Activated CD4-positive, alpha-beta T cell treated with anti-CD3 and anti-CD28 coated beads for 1 hour (primary cell): ENCODE results near the gene CBX5.
A peak's percentile ranks its signal among the peaks of the same experiment; 100 is the strongest.
"Not testable (repeated sequence)": the region's sequence is repeated elsewhere in the genome, so short reads cannot be mapped to it uniquely, and the experiment has no call there.

Experiments used
- DNase-seq: peaks from one replicate; pipeline ENCODE4 v3.0.0-alpha.2; 2020

Gene CBX5

DNA sequence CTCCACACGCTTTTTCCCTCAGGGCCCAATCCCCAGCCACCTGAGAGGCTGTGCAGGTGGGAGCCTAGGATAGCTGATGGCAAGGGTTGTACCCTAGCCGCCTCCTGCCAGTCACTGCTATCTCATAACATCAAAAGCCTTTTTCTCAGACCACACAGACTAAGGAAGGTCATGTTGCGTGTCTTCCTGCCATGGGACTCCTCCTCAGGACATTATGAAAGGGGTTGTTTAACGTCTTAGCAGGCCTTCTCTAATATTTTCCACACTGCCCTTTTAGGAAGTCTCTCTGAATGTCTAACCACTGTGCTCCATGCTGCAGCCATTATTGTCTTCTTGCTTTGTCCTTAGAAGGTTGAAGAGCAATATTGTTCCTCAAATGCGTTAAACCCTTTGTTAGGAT, 83.5 kb downstream of the CBX5 start:
- DNase-seq = no peak

GRCh38 chr12:54195737-54196347, 84.1 kb downstream of the CBX5 start:
- DNase-seq = no peak

GRCh38 chr12:54195080-54195736, 84.7 kb downstream of the CBX5 start:
- no peak for DNase-seq

- DNase-seq = not testable (repeated sequence)
Observed at GRCh38 chr12:54194611-54195010, 85.3 kb downstream of the CBX5 start.

DNA sequence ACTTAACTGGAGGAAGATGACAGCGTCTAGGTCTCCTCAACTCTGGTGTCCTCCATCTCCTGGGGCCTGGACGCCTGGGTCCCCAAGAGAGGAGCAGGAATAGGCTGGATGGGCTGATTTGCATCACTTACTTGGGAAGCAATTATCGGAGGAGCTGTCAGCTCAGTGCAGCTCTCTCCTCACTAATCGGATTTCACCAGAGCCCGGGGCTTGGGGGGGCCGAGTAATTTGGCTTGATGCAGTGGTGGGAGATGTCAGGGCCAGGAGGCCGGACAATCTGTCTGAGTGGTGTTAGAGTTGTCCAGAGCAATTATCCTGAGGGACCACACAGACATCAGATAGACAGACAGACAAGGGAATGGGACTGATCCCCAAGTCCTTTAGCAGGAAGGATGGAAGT, 86.5 kb downstream of the CBX5 start:
- no peak for DNase-seq

DNA sequence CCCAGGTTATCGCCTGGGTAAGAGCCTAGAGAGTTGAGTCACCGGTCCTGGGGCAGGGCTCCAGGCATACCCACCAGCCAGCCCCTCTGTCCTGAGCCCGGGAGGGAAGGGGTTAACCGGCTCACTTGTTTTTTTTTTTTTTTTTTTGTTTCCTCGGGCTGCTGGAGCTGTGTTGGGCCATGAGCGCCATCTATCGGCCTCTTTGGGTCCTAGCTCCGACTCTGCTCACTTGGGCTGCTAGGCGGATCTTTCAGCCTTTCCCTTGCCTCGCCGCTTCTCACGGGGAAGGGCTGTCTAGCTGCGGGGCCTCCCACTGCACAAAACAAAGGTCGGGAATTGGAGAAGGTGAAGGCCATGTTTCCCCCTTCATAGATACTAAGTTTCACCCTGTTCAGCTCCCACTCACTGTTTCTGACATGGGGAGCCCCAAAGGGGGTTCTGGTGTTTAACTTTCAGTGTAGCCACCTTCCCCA, 88.3 kb downstream of the CBX5 start:
- DNase-seq = peak; percentile 61

GRCh38 chr12:54191126-54191525, 88.8 kb downstream of the CBX5 start:
- DNase-seq = no peak

GRCh38 chr12:54189198-54189539, 90.8 kb downstream of the CBX5 start:
- DNase-seq = no peak

DNA sequence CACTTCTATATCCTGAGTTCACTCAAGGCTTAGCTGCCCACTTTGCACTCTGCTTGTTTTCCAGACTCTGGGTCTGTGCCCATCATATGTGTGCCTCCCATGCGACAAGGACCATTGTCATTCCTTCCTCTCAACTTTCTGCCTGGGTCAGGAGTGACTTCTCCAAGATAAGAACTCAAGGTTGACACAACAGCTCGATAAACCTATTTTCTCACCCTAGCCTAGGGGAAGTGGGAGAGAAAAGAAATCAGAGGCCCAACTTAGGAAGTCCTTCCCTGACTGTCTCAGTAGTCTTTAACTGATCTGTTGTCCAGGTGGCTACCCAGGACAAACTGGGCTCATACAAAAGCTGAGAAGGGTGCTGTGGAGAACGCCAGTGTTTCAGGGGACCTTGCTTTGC, 92.8 kb downstream of the CBX5 start:
- no peak for DNase-seq

DNA sequence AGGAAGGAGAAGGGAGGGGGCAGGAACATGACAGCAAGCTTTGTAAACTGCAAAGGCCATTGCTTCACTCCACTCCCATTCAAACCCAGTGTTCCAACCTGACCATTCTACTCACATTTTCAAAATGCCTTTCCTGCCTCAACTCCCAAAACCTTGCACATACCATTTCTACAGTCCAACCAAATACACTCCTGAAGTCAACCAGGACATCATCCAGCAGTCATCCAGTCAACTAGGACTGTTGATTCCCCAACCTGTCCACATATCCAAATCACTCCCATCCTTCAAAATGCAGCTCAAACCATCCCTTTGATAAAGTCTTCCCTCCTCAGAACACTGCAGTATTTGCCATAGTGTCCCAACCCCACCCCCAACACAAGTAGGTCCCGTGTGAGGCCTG, 94.0 kb downstream of the CBX5 start:
- no peak for DNase-seq

DNA sequence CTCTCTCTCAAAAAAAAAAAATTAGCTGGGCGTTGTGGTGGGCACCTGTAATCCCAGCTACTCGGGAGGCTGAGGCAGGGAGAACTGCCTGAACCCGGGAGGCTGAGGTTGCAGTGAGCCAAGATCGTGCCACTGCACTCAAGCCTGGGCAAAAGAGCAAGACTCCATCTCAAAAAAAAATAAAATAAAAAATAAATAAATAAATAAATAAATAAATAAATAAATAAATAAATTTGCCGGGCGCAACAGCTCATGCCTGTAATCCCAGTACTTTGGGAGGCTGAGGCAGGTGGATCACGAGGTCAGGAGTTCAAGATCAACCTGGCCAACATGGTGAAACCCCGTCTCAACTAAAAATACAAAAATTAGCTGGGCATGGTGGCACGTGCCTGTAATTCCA, 94.6 kb downstream of the CBX5 start:
- not testable (repeated sequence) for DNase-seq

DNA sequence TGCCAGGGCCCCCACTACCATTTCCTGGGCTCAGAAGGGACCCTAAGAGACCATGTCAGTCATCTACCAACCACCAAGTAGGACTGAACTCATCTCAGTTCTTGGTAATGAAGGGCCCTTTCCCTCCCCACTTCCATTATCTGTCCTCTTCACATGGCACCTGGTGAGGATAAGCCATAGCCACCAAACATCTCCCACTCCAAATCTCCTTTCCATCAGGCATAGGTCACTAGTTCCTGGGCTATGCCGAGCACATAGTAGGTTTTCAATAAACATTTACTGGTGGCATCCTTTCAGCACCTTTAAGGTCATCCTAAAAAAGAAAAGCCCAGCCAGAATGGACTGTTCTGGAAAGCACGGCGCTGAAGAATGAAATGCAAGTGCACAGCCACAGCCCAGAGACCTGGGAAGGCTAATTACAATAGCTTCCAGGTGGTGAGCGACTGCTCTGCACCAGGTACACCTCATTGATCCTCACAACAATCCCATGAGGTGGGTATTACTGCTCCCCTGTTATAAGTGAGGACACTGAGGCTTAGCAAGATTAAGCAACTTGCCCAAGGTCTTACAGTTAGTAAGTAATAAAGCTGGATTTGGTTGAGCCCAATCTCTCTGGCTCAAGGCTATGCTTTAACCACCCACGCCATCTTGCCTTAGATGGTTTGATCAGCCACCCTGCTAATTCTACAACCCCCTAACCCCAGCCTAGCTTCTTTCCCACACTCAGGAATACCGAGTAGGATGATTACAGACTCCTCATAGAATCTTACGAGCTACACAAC, 95.7 kb downstream of the CBX5 start:
- no peak for DNase-seq

GRCh38 chr12:54182981-54183380, 96.9 kb downstream of the CBX5 start:
- DNase-seq = no peak

- DNase-seq = no peak
Observed at GRCh38 chr12:54182086-54182485, 97.8 kb downstream of the CBX5 start.
